ENCODE results near the gene UBL4A.
A peak's percentile ranks its signal among the peaks of the same experiment; 100 is the strongest.
"Not testable (repeated sequence)": the region's sequence is repeated elsewhere in the genome, so short reads cannot be mapped to it uniquely, and the experiment has no call there.

UBL4A gene

GRCh38 chrX:154507673-154508383 is 21.4 kb upstream of the UBL4A start:
- DNase-seq, result no peak

GRCh38 chrX:154506483-154507332 is 20.3 kb upstream of the UBL4A start:
- DNase-seq, result no peak

- DNase-seq, result no peak
Measured at GRCh38 chrX:154505734-154506133, 19.3 kb upstream of the UBL4A start.

- DNase-seq, result no peak
Measured at GRCh38 chrX:154502989-154503388, 16.6 kb upstream of the UBL4A start.

GRCh38 chrX:154502098-154502497 is 15.7 kb upstream of the UBL4A start:
- no peak for DNase-seq

GRCh38 chrX:154501423-154501822 is 15.0 kb upstream of the UBL4A start:
- not testable (repeated sequence) for DNase-seq

GRCh38 chrX:154496591-154497137 is 10.2 kb upstream of the UBL4A start:
- not testable (repeated sequence) for DNase-seq

GRCh38 chrX:154495472-154495922 is 9.1 kb upstream of the UBL4A start:
- no peak for DNase-seq

GRCh38 chrX:154494715-154495114 is 8.3 kb upstream of the UBL4A start:
- DNase-seq, result no peak

- DNase-seq, result peak; percentile 95
Measured at GRCh38 chrX:154490414-154491083, 4.1 kb upstream of the UBL4A start, which contains the start of gene SLC10A3. TSS of gene SLC10A3 (minus strand) at chrX:154490629. CDS start at chrX:154488940, 1,689 bp downstream.

- DNase-seq, result peak; percentile 34
Measured at GRCh38 chrX:154490021-154490413, 3.6 kb upstream of the UBL4A start.

GRCh38 chrX:154489182-154489581 is 2.8 kb upstream of the UBL4A start:
- no peak for DNase-seq

GRCh38 chrX:154488336-154489075 is 2.1 kb upstream of the UBL4A start:
- DNase-seq, result no peak

GRCh38 chrX:154487518-154488290 is 1.3 kb upstream of the UBL4A start:
- DNase-seq, result no peak

GRCh38 chrX:154486052-154486395 is 391 bp downstream of the UBL4A start:
- DNase-seq, result peak; percentile 45

- DNase-seq, result no peak
Measured at GRCh38 chrX:154485150-154486051, 1.0 kb downstream of the UBL4A start.

- DNase-seq, result no peak
Measured at GRCh38 chrX:154484255-154485149, 1.9 kb downstream of the UBL4A start.

- DNase-seq, result no peak
Measured at GRCh38 chrX:154483325-154483724, 3.1 kb downstream of the UBL4A start.

- DNase-seq, result no peak
Measured at GRCh38 chrX:154482786-154483185, 3.6 kb downstream of the UBL4A start.
